Iris pigment epithelial cell (primary cell): ENCODE measurements around the gene DOCK4.

ENCODE experiments used
- DNase-seq: peaks from one replicate; pipeline ENCODE4 v3.0.0-alpha.2; 2011; ENCODE audit warnings: low read depth

Gene DOCK4

GRCh38 chr7:112161253-112162141 lies 44.7 kb downstream of the DOCK4 start:
- no peak for DNase-seq

DNA sequence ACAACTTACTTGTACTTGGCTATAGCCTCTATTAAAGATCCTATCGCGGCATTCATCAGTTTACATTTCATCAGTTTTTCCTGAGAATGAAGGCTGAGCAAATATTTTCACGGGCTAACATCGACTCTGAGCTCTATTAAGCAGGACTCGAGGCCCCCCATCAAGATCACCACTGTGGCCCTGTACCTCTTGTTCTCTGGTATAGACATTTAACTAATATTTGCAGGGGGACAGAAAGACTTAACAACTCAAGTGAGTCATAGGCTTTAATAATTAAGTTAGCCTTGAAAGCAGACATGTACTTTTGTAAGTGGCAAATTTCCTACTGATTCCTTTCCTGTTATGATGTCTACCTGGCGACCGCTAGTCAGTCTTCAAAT lies 45.4 kb downstream of the DOCK4 start:
- DNase-seq = peak; percentile 16

DNA sequence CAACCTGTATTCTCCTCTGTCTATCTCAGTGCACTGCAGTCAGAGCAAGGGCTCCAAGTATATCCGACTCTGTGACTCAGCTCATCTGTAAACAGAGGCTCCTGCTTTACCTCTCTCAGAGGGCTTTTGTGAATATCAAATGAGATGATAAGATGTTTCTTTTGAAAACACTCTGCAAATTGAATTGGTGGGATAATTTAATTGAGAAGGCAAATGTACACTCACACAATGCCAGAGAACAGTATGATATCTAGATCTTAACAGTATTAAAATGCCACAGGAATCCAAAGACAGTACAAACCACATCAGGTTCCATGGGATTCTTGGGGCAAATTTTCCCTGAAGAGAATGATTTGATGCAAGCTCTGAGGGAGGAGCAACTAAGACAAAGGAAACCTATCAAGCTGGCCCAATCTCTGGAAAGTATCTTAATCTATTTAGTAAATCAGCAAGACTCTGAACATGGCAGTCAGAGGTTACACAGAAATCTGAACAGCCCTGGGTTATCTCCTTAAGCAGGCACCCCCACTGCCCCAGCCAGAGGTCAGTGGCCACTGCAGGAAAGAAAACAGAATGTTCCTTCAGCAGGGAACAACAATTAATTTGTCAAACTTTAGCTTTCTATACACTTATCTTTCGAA lies 45.9 kb downstream of the DOCK4 start:
- DNase-seq = peak; percentile 73

- DNase-seq = no peak
These were observed 46.8 kb downstream of the DOCK4 start for GRCh38 chr7:112159351-112159750.

GRCh38 chr7:112157072-112157471 lies 49.1 kb downstream of the DOCK4 start:
- DNase-seq = peak; percentile 84

- DNase-seq = no peak
These were observed 49.8 kb downstream of the DOCK4 start for GRCh38 chr7:112156412-112156811.

- DNase-seq = no peak
These were observed 51.5 kb downstream of the DOCK4 start for GRCh38 chr7:112154690-112155089.

- no peak for DNase-seq
These were observed 54.0 kb downstream of the DOCK4 start for GRCh38 chr7:112152186-112152585.

GRCh38 chr7:112150823-112151641 lies 55.2 kb downstream of the DOCK4 start:
- peak; percentile 27 for DNase-seq

- no peak for DNase-seq
These were observed 56.5 kb downstream of the DOCK4 start for GRCh38 chr7:112149734-112150133.

DNA sequence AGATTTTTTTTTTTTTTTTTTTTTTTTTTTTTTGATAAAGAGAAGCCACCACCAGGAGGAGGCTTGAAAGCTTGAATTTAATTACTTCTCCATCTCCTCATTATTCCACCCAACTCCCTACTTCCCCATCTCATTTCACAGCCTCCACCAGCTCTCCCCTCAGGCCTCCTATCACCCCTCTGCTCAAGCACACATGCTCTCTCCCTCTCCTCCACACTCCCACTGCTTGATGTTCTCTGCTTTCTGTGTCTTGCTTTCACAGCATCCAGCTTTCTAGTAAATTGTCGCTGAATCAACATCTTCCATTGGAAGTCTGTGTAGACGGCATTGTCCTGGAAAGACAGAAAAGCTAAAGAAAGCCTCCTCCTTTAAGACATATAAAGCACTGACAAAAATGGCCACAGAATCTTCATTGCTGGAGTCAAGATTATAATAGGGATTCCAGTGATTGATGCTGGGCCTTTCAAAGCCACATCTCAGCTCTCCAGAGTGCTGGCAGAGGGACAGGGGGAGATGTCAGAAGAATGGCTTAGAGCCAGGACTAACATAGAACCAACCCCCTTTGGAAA lies 58.3 kb downstream of the DOCK4 start:
- no peak for DNase-seq

- no peak for DNase-seq
These were observed 61.0 kb downstream of the DOCK4 start for GRCh38 chr7:112145206-112145605.

GRCh38 chr7:112144284-112145059 lies 61.7 kb downstream of the DOCK4 start:
- no peak for DNase-seq

- peak; percentile 90 for DNase-seq
These were observed 62.6 kb downstream of the DOCK4 start for GRCh38 chr7:112143582-112143981.

GRCh38 chr7:112143136-112143535 lies 63.1 kb downstream of the DOCK4 start:
- DNase-seq = peak; percentile 50

DNA sequence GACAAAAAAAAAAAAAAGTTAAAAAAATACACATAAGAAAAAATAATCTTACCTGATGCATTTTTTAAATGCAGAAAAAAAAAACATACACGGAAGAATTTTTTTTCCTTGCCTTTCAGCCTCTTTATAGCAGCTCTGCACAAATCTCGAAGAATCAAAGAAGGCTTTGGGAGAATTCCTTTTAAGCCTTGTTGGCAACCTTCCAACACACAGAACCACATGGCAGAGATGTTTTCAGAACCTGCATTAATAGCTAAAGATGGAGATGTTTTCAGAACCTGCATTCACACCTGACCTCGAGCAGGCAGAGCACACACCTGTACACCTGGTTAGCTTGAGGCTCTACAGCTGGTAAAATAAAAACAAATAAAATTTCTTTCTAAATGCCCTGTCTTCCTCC lies 65.6 kb downstream of the DOCK4 start:
- DNase-seq = peak; percentile 34

- no peak for DNase-seq
These were observed 67.3 kb downstream of the DOCK4 start for GRCh38 chr7:112138938-112139337.

DNA sequence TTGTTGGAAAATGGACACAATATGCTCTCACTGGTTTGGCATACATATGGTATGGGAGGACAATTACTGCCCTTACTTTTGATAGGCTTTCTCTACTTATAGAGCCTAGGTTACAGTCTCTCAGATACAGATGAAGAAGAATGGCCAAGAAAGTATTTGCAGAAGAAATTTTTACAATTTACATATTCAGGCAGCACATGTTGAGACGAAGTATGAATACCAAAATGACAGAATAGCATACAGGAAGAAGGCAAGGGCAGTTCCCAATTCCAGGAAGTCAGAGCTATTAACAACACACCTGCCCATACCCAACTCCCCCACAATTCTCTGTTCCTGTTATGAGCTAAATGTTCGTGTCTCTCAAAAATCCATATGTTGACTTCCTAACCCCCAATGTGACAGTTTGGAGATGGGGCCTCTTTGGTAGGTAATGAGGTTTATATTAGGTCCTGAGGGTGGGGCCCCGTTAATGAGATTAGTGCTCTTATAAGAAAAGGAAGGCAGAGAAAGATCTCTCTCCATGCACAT lies 67.8 kb downstream of the DOCK4 start:
- no peak for DNase-seq

- no peak for DNase-seq
These were observed 68.8 kb downstream of the DOCK4 start for GRCh38 chr7:112137141-112138101.
